EL (cell line): ENCODE measurements around the gene SUGCT.
"Not testable (repeated sequence)": the region's sequence is repeated elsewhere in the genome, so short reads cannot be mapped to it uniquely, and the experiment has no call there.

ENCODE experiments used
- DNase-seq: peaks from one replicate; pipeline ENCODE4 v3.0.0-alpha.2; 2016

SUGCT gene

DNA sequence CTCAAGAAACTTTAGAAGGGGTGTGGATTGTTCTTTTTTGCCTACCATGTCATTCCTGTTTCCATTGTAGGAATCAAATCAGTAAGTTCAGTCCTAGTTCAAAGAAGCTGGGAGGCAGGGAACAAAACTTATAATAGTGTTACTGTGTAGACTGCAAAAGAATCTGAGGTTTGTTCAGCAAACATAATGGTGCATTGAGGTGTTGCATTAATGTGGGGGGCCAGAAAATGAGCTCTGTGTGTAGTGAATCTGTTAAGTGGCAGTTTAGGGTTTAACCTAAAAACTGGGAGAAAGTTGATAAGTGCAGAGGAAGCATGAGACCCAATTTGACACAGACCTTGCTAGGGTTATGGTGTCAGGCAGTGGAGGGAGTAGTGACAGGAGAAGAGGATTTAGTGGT is 197.7 kb downstream of the SUGCT start:
- no peak for DNase-seq

DNA sequence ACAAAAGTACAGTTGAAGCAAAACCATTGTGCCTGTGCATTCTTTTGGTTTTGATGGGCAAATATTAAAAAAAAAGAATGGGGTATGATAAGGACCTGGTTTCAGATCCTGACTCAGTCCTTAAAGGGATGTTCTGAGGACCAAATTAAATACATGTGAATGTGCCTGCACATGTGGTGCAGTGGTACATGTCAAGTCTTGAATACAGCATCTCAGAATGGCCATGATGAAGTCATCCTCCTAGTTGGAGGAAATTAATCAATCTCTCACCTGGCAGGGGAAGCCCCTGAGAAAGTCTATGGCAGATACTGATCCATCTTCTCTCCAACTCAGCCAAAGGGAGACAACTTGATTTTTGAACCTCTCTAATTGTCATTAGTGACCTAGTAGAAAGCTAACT is 207.0 kb downstream of the SUGCT start:
- DNase-seq, result no peak

DNA sequence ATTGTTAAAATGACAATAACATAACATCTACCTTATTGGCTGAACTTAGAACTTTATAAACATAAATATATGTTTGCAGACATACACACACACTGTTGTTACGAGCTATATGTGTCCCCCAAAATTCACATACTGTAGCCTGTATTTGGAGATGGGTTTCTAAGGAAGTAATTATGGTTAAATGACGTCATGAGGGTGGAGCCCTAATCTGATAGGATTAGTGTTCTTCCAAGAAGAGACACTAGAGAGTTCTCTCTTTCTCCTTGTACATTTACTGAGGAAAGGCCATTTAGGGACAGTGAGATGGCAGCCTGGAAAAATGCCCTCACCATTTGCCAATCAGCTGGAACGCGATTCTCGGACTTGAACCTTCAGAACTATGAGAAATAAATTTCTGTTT is 211.7 kb downstream of the SUGCT start:
- no peak for DNase-seq

DNA sequence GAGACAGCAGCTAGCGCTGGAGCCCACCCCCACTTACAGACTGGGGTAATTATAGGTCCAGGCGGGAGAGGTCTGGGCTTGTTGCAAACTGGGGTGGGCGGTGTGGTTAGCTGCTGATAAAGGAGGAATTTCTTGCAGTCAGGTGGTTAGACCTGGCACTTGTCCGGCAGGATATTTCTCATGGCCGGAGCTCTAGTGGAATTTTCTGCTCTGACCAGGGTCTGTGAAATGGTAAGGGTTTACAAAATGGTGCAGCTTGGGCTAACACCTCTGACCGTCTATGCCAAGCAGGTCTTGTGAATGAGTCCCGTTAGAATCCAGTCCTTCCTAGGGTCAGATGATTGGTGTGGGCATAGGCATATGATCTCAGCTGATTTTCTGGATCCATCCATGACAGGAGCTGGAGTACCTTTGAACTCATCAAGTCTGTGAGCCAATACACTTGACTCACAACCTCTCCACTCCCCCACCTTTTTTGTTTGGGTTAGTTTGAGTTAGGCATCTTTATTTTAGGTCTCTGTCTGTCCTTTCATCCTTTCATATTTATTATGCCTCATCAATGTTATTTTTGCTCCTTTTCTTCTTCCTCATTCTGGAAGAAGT is 213.4 kb downstream of the SUGCT start:
- DNase-seq, result no peak

DNA sequence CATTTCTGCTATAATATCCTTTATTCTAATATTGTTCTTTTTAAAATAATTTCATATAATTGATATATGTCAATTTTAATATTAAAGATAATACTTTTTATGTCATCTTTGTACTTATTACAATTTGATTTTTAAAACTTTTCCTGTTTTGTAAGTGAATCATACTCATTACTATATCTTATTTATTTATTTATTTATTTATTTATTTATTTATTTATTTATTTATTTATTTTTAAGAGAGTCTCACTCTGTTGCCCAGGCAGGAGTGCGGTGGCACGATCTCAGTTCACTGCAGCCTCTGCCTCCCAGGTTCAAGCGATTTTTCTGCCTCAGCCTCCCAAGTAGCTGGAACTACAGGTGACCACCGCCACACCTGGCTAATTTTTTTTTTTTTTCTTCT is 215.3 kb downstream of the SUGCT start:
- DNase-seq, result no peak

DNA sequence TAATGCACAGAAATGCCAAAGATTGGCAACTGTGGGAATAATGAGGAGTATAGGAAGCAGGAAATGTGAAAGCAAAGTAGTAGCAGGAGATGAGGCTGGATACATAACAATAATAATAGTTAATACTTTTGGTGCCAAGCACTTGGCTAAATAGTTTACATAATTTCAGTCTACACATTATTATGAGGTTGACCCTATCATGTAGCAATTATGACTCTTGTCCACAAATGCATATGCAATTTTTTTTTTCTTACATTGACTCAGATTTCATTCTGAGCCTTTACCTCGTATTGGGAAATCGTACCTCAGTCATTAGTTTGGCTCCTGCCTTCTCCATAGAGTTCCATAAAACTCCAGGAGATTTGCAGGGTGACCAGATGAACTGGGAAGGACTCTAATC is 219.9 kb downstream of the SUGCT start:
- no peak for DNase-seq

DNA sequence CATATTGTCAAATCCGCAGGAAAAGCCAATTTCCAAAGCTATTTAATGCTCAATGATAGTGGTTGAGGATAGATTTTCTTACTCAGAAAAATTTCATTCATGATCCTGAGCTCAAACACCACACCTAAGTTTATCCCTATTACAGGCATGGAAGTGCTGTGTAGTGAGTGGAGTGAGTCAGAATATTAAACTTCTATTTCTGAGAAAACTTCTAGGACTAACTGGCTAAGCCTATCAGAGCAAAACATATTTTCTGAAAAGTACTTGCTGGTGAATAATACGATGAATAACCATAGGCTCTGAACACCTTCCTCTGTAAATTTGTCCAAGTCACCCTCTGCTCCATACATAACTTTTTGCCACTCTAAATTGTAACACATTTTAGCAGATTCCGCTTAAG is 221.5 kb downstream of the SUGCT start:
- no peak for DNase-seq

DNA sequence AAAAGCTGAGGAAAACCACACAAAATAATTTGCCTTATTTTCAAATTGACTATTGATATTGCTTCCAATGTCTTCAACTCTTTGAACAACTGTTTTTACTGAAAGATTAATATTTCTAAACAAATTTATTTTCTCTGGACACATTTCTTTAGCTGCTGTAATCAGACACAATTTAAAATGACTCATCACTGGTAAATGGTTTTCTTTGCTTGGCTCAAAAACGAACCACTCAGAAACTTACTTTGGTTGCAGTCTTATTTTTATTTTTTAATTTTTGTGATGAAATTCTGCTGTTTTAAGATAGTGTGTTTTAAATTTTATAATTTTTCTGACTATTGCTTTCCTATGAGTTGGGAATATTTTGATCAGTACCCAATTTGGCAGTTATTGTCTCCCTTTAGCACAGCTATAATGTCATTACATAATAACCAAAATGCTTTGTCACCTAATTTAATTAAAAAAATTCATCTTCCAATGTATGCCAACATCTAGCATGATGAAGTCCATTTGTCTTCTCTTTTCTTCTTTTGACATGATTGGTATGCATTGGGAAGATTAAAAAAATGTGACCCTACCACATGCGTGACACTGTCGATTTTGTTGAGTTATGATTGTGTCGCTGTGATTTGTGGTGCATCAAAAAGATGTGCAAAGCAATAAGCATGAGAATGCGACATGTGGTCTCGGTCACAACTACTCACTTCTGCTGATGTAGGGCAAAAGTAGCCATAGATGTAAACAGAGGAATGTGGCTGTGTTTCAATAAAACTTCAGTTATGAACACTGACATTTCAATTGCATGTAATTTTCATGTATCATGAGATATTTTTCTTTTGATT is 222.3 kb downstream of the SUGCT start:
- DNase-seq, result no peak

DNA sequence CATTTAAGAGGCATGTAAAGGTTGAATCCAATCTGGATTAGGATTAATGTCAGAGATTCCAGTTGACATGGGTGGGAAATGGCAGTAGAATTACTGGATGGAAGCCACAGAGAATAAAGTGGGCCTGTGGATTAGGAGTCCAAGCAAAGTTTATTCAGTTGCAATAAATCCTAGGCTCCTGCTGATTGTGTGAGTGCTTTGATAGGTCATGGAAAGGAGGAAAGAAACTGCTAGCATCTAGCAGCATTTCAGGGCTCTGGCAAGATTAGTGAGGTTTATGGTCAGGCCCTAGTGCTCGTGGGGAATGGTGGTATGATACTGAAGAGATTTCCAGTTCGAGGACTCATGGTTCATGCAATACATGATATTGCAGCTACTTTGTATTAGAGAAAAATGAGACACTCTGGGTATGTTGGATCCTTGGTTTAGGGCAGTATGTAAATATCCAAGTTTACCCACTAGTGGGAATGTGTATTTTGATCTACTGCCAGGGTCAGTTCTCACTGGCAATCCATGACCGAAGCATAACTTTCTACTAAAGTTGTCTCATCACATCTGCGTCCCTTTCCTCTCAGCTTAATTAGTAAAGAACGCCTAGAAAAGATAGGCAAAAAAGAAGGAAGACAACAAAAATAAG is 235.0 kb downstream of the SUGCT start:
- DNase-seq, result no peak

DNA sequence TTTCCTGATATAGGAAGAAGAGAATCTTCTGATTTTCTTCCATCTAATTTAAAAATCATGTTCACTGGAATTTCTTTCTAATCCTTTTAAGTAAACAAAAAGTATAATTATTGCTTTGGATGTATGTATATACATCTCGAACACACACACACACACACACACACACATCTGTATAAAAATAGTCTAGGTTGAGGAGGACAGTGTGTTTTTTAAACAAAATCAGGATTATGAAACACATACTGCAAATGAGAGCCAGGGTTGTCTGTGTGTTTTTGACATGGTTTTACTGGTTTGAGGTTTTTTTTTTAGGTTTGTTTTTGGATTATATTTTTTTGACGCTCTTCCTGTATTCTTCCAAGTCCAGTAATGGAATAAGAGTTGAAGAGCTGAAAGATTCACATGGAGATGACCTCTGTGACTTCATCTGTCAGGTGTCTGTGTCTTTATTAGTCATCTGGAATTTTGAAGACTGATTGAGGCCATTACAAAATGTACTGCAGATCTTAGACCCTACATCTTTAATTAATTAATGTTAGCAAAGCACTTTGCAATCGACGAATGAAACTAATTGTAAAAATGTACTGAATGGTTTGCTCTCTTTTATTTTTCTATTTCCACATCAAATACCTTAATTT is 237.1 kb downstream of the SUGCT start:
- peak; percentile 5 for DNase-seq

DNA sequence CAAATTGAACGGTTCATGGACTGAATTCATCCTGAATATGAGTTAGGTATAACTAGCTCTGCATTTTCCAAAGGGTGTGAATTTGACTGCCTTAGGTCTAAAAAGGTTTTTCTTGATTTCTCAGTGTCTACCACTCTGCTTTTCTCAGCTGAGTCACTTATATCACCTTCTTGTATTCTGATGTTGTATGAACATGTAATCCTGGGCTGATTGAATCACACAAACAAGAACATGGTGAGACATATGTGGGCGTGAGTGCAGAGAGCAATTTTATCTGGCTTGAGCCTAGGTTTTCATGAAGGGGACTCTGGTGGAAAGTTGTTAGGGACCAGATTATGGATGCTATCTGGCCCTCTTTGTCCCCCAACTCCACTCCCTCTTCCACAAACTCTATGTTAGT is 239.8 kb downstream of the SUGCT start:
- DNase-seq, result no peak

DNA sequence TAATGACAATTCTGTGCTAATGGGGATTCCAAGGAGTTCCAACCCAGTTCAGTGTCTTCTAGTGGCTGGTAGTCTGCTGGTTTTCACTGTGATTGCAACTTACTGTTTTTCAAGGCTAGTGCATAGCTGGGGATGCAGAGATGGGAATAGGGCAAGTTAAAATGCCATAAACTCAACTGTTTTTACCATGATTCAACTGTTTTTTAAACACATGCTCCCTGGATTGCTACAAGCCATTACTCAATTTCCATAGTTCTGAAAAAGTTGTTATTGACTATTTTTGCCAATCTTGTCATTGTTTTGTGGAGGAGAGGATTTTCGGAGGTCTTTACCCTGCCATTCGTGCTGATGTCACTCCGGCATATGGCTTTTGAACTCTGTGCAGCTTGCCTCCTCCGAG is 245.3 kb downstream of the SUGCT start:
- no peak for DNase-seq

DNA sequence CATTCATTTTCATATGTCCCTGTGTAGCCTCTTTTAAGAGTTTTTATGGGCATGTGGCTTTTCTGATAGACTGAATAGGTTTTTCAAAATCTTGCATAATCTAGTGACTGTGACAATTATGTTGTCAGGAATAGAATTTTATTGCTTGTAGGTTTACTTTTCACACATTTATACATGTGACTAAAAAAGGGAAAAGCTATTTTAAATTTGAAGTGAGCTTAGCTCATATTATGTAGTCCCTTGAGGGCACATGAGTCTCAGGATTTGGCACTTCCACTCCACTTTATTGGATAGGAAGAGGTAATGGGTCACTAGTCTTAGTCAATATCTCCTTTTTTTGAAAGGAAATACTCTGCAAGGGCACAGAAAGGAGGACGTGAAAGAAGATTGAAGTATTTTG is 247.3 kb downstream of the SUGCT start:
- DNase-seq, result no peak

DNA sequence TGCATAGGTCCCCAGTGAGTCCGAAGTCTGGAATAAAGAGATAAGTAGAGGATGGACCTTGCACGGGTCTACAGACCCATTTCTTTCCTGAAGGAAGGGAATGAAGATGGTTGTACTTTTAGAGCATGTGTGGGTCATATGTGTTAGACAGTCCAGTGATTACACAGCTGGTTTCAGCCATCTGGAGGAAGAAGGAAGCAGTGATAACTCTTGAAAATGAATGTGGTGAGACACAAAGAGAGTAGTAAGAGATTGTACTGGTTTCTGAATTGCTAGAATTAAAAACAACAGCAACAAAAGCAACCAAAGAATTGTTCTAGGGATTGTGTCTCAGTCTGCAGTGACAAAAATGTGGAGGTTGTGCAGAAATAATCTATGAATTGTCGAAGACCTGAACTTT is 258.9 kb downstream of the SUGCT start:
- DNase-seq, result no peak

DNA sequence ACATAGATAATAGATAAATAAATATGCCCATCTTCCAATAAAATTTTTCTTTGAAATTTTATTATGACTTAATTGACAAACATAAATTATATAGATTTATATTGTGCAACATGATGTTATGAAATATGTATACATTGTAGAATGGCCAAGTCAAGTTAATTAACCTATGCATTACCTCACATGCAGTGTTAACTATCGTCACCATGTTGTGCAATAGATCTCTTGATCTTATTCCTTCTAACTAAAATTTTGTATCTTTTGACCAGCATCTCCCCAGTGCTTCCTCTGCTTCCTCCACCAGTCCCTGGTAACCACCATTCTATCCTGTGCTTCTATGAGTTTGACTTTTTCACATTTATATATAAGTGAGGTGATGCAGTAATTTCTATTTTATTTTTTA is 259.6 kb downstream of the SUGCT start:
- DNase-seq, result no peak

DNA sequence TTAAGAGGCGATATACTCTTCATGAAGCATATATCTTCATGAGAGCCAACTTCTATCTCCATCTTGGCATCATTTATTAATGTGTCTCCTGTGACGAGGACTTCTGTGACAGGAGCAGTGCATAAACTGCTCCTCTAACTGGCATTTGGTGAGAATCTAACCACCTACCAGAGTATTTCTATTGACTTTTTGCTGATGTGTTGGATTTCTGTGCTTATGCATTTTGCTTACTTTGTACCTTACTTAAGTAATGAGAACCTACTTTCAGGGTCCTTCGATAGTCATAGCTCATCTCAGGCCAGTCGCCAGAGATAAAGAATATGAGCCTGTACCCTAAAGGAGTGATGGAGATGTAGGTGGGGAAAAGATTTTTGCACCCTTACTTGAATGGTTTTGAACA is 265.7 kb downstream of the SUGCT start:
- no peak for DNase-seq

DNA sequence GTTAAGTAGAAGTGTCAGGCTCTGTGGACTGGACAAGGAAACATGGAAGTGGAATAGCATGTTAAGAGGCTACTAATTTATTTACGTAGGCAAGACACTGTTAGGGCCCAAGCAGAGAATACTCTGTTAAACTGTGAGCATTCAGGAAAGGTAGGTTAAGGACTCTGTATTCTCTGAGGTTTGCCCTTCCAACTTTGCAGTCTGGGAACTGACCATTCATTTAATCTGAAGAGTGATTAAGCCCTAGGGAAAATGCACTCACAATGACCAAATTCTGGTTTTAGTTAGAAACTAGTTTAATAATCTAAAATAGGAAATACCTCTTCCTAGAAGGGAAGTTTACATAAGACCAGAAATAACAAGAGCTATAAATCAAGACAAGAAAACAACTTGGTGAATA is 266.6 kb downstream of the SUGCT start:
- no peak for DNase-seq

DNA sequence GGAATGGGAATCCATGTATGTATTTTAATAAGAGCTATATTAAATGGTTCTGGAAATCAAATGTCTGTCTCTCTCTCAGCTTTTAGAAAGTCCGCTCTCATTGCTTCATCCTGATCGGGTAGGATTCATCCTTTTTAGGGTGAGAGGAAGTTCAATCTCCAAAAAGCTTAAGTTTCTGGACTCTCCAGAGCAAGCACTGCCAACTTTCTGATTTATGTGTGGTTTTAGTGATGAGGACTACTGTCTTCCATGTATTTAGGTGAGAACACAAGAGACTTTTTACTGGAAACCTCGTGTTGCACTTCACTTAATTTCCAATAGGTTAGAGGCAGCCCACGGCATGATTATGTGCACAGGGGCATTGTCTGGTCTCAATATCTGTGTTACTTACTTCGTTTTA is 267.9 kb downstream of the SUGCT start:
- no peak for DNase-seq

DNA sequence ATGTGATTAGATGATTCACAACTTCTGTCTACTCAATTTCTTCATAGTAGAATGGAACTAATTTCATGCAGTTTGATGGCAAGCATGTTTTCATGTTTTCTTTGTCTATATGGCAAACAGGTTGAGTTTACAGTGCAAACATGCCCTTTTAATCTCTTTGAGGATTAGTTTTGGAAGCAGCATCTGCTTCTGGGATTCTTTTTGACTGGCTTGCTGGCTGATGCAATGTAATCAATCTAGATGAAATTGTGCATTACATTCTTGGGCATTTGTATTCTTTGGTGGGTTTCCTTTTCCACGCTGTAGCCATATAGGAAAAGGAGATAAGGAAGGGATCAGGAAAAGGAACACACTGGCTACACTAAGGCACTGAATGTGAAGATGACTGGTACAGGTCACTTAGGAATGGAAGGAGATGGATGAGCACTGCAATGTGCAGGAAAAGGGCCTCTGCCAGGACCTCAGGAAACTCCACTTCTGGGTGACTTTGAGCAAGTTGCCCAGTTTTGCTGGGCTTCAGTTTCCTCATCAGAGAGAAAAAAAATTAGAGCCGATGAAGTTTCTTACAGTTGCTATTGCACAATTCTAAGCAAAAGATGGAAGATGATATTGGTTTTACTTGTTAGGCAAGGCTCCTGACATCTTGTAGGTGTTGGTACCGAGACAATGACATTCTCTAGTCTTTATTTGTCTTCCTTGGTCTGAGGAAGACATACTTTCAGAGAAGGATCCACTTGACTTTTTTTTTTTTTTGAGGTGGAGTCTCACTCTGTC is 269.1 kb downstream of the SUGCT start:
- no peak for DNase-seq

DNA sequence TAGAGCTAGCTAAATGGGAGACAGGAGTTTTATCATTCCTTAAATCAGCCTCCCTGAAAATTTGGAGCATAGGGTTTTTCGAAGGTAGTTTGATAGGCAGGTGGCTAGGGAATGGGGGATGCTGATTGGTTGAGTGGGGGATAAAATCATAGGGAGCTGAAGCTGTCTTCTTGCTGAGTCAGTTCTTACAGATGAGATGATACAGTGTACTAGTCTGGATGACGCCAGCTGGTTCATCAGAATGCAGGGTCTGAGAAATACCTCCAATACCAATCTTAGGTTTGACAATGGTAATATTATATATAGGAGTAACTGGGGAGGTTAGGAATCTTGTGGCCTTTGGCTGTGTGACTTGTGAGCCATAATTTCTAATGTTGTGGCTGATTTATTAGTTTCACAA is 271.2 kb downstream of the SUGCT start:
- no peak for DNase-seq

DNA sequence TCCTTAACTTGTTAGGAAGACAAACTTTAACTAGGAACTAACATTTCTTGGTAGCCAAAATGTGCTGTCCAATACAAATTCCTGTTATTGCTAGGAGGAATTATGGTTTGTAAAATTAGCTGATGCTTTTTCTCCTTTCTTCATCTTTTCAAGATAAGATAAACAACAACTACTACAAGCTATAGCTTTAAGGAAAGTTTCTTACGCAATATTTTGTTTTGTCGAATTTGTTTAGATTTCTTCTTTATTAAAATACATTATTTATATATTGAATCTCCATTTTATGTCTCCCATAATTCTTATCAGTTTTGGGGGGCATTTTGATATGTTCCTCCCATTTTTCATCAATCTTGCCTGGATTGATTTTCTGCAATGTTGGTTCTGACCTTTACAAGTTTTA is 277.5 kb downstream of the SUGCT start:
- DNase-seq, result no peak

DNA sequence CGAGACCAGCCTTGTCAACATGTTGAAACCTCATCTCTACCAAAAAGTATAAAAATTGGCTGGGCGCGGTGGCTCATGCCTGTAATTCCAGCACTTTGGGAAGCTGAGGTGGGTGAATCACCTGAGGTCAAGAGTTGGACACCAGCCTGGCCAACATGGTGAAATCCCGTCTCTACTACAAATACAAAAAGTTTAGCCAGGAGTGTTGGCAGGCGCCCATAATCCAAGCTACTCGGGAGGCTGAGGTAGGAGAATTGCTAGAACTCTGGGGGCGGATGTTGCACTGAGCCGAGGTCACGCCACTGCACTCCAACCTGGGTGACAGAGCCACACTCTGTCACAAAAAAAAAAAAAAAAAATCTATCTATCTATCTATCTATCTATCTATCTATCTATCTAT is 279.9 kb downstream of the SUGCT start:
- not testable (repeated sequence) for DNase-seq

DNA sequence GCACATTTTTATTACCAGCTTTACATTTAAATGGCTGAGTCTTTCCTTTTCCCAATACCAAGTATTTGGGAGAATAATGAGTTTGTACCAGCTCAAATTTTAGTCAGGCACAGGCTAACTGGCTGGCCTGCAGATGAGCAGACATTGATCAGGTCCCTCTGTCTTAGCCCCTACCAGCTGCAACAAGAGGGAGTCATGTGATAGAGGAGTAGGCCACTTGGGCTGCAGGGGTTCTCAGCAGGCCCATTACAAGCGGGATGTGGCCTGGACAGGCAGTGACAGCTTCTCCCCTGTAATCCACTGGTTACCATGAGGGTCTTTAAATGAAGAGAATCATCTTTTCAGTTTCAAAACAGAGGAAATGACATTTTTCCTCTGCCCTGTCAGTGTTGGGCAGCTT is 283.6 kb downstream of the SUGCT start:
- no peak for DNase-seq
